HG02884 (cell line): Measurements from ENCODE around the gene ESPL1.

Source experiments
- ATAC-seq: cut with Tn5 transposase; IDR thresholded peaks from one replicate; pipeline ENCODE4 v1.9.1; 2021; ENCODE audit warnings: mild to moderate bottlenecking, moderate library complexity; ENCODE audit not compliant: unreplicated experiment

Gene ESPL1

GRCh38 chr12:53267999-53268629 lies at the start of gene ESPL1:
ESPL1 (plus strand) TSS chr12:53268299; CDS start chr12:53268767, 468 bp downstream.
- peak; percentile 80 for ATAC-seq

- ATAC-seq, result no peak
These were observed 49.4 kb upstream of the ESPL1 start for GRCh38 chr12:53218551-53219291.

GRCh38 chr12:53219292-53219955 lies 48.7 kb upstream of the ESPL1 start:
- no peak for ATAC-seq

- ATAC-seq, result peak; percentile 31
These were observed 48.0 kb upstream of the ESPL1 start for GRCh38 chr12:53219956-53220693.

GRCh38 chr12:53220694-53221202 lies 47.4 kb upstream of the ESPL1 start:
- peak; percentile 41 for ATAC-seq

GRCh38 chr12:53221203-53222080 lies 46.7 kb upstream of the ESPL1 start:
- peak; percentile 19 for ATAC-seq

GRCh38 chr12:53222170-53222721 lies 45.9 kb upstream of the ESPL1 start:
- no peak for ATAC-seq

- no peak for ATAC-seq
These were observed 45.3 kb upstream of the ESPL1 start for GRCh38 chr12:53222806-53223261.

GRCh38 chr12:53223389-53224060 lies 44.6 kb upstream of the ESPL1 start:
- no peak for ATAC-seq

- no peak for ATAC-seq
These were observed 43.8 kb upstream of the ESPL1 start for GRCh38 chr12:53224061-53224896.

- ATAC-seq, result no peak
These were observed 43.0 kb upstream of the ESPL1 start for GRCh38 chr12:53224897-53225634.

GRCh38 chr12:53225635-53226424 lies 42.3 kb upstream of the ESPL1 start:
- ATAC-seq, result no peak

GRCh38 chr12:53226815-53227214 lies 41.3 kb upstream of the ESPL1 start:
- ATAC-seq, result no peak

- no peak for ATAC-seq
These were observed 40.8 kb upstream of the ESPL1 start for GRCh38 chr12:53227341-53227740.

- ATAC-seq, result no peak
These were observed 40.3 kb upstream of the ESPL1 start for GRCh38 chr12:53227836-53228235.

- no peak for ATAC-seq
These were observed 38.6 kb upstream of the ESPL1 start for GRCh38 chr12:53229454-53229853.
